HCT116 (cell line): ENCODE results near the gene MIGA1.

Experiments
- EGR1 ChIP-seq: IDR thresholded peaks from 2 replicates; pipeline ENCODE4 v1.6.1; 2012; ENCODE audit warnings: low read depth
- EZH2 ChIP-seq: fragments of 200-600 bp; sonication (generic); IDR thresholded peaks from 2 replicates; pipeline ENCODE4 v1.6.1; 2017; ENCODE audit warnings: antibody characterized with exemption, mixed run types
- EZH2phosphoT487 ChIP-seq: fragments of 200-600 bp; IDR thresholded peaks from 2 replicates; pipeline ENCODE4 v1.6.1; 2018; ENCODE audit warnings: antibody characterized with exemption, borderline replicate concordance
- FOSL1 ChIP-seq: IDR thresholded peaks from 2 replicates; pipeline ENCODE4 v1.6.1; 2012; ENCODE audit warnings: low read depth
- POLR2A ChIP-seq: IDR thresholded peaks from 2 replicates; pipeline ENCODE4 v1.7.0; 2011; ENCODE audit warnings: borderline replicate concordance; ENCODE audit not compliant: insufficient read depth, insufficient read length; ENCODE audit errors: extremely low read depth
- POLR2AphosphoS5 ChIP-seq: IDR thresholded peaks from 2 replicates; pipeline ENCODE4 v1.6.1; 2011; ENCODE audit warnings: mild to moderate bottlenecking, low read depth, low read length, moderate library complexity
- RAD21 ChIP-seq: IDR thresholded peaks from 2 replicates; pipeline ENCODE4 v1.6.1; 2012; ENCODE audit warnings: low read depth, mild to moderate bottlenecking
- SP1 ChIP-seq: IDR thresholded peaks from 2 replicates; pipeline ENCODE4 v1.6.1; 2012; ENCODE audit warnings: low read depth
- SRF ChIP-seq: IDR thresholded peaks from 2 replicates; pipeline ENCODE4 v1.6.1; 2012; ENCODE audit warnings: low read depth
- YY1 ChIP-seq: IDR thresholded peaks from 2 replicates; pipeline ENCODE4 v1.6.1; 2011; ENCODE audit warnings: low read length, low read depth, moderate library complexity, mild to moderate bottlenecking; ENCODE audit not compliant: insufficient replicate concordance; ENCODE audit errors: extremely low read depth
- ZFX ChIP-seq: fragments of 450-650 bp; IDR thresholded peaks from 2 replicates; pipeline ENCODE4 v1.6.1; 2017
- ZNF274 ChIP-seq: fragments of 200-500 bp; sonication (Bioruptor generic); IDR thresholded peaks from 2 replicates; pipeline ENCODE4 v1.6.1; 2014; ENCODE audit warnings: mild to moderate bottlenecking, low read depth, low read length, inconsistent platforms
- TF ChIP-seq, protein P1 (sequence below), 3 experiments: fragments of 200-600 bp in 1 of 3; sonication (generic) in 1 of 3; IDR thresholded peaks in 2 of 3; conservative IDR thresholded peaks in 1 of 3; 2 replicates each; pipeline ENCODE4 v1.5.1; 2012 to 2017; ENCODE audit warnings: low read depth in 2 of 3, low read length in 2 of 3, antibody characterized with exemption in 1 of 3, borderline replicate concordance in 1 of 3, control low read depth in 1 of 3, mild to moderate bottlenecking in 1 of 3, mixed read lengths in 1 of 3, mixed run types in 1 of 3, moderate library complexity in 1 of 3; ENCODE audit not compliant: insufficient read depth in 1 of 3

GRCh38 chr1:77866296-77866695 lies 86.8 kb downstream of the MIGA1 start:
- no peak for TF ChIP-seq ZFX
- no peak for TF ChIP-seq POLR2A
- TF ChIP-seq, protein P1, sequence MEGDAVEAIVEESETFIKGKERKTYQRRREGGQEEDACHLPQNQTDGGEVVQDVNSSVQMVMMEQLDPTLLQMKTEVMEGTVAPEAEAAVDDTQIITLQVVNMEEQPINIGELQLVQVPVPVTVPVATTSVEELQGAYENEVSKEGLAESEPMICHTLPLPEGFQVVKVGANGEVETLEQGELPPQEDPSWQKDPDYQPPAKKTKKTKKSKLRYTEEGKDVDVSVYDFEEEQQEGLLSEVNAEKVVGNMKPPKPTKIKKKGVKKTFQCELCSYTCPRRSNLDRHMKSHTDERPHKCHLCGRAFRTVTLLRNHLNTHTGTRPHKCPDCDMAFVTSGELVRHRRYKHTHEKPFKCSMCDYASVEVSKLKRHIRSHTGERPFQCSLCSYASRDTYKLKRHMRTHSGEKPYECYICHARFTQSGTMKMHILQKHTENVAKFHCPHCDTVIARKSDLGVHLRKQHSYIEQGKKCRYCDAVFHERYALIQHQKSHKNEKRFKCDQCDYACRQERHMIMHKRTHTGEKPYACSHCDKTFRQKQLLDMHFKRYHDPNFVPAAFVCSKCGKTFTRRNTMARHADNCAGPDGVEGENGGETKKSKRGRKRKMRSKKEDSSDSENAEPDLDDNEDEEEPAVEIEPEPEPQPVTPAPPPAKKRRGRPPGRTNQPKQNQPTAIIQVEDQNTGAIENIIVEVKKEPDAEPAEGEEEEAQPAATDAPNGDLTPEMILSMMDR (IDR thresholded peaks at IDR 0.05 in 2 of 3, conservative IDR thresholded peaks at IDR 0.05 in 1 of 3; ENCODE audit: borderline replicate concordance in 1 of 3, insufficient read depth in 1 of 3, low read depth in 2 of 3, low read length in 2 of 3) = no peak
- TF ChIP-seq FOSL1 = no peak
- TF ChIP-seq POLR2AphosphoS5 = no peak
- TF ChIP-seq EGR1 = no peak
- no peak for TF ChIP-seq EZH2phosphoT487
- no peak for TF ChIP-seq YY1
- TF ChIP-seq RAD21 = no peak
- no peak for TF ChIP-seq EZH2
- TF ChIP-seq SP1 = no peak
- no peak for TF ChIP-seq SRF
- no peak for TF ChIP-seq ZNF274
